Measurements from ENCODE around the gene LDLRAD3. TPM values are rescaled to one million over a fixed set of nuclear protein-coding genes. Genes with fewer than 3 reads are reported as not detected.

LDLRAD3 gene
- total RNA-seq, 1 donor from 2014 or later = 39.1 TPM

- H3K4me1 Mint-ChIP-seq = no peaks in the 10 kb centered on the region
- no peaks in the 10 kb centered on the region for H3K36me3 Mint-ChIP-seq
- peaks cover 9% of the 10 kb centered on the region for H3K9me3 Mint-ChIP-seq
- no peak for TF ChIP-seq CTCF (IDR thresholded peaks at IDR 0.05; ENCODE audit: unreplicated experiment)
- H3K4me3 Mint-ChIP-seq = no peak overlapping the region
- DNase-seq (ENCODE audit: low spot score in 2 of 2, unreplicated experiment in 2 of 2) = no peak
- H3K27me3 Mint-ChIP-seq (ENCODE audit: low read depth) = no peaks in the 10 kb centered on the region
- H3K27ac Mint-ChIP-seq = no peak overlapping the region
Measured at GRCh38 chr11:35934271-35934670, 9.6 kb upstream of the LDLRAD3 start.

- H3K36me3 Mint-ChIP-seq = no peaks in the 10 kb centered on the region
- no peak for TF ChIP-seq CTCF (IDR thresholded peaks at IDR 0.05; ENCODE audit: unreplicated experiment)
- H3K27me3 Mint-ChIP-seq (ENCODE audit: low read depth) = no peaks in the 10 kb centered on the region
- H3K4me1 Mint-ChIP-seq = no peaks in the 10 kb centered on the region
- H3K4me3 Mint-ChIP-seq = no peak overlapping the region
- H3K9me3 Mint-ChIP-seq = peaks cover 9% of the 10 kb centered on the region
- no peak overlapping the region for H3K27ac Mint-ChIP-seq
- DNase-seq (ENCODE audit: low spot score in 2 of 2, unreplicated experiment in 2 of 2) = no peak
Measured at GRCh38 chr11:35934981-35935380, 8.9 kb upstream of the LDLRAD3 start.

GRCh38 chr11:35935390-35935789, 8.5 kb upstream of the LDLRAD3 start:
- H3K9me3 Mint-ChIP-seq = peaks cover 9% of the 10 kb centered on the region
- no peak for TF ChIP-seq CTCF (IDR thresholded peaks at IDR 0.05; ENCODE audit: unreplicated experiment)
- H3K27ac Mint-ChIP-seq = no peak overlapping the region
- no peaks in the 10 kb centered on the region for H3K27me3 Mint-ChIP-seq (ENCODE audit: low read depth)
- no peaks in the 10 kb centered on the region for H3K4me1 Mint-ChIP-seq
- no peak for DNase-seq (ENCODE audit: low spot score in 2 of 2, unreplicated experiment in 2 of 2)
- H3K4me3 Mint-ChIP-seq = no peak overlapping the region
- no peaks in the 10 kb centered on the region for H3K36me3 Mint-ChIP-seq

- Mint-ChIP-seq H3K27me3 (ENCODE audit: low read depth) (peaks cover under 1% of the 10 kb centered on the region), H3K36me3 (no peaks in the 10 kb centered on the region), H3K9me3 (peaks cover 3% of the 10 kb centered on the region), H3K4me1 (peaks cover under 1% of the 10 kb centered on the region), H3K27ac (no peak overlapping the region), H3K4me3 (no peak overlapping the region)
- no peak for DNase-seq (ENCODE audit: low spot score in 2 of 2, unreplicated experiment in 2 of 2)
- TF ChIP-seq CTCF (IDR thresholded peaks at IDR 0.05; ENCODE audit: unreplicated experiment) = no peak
Measured at GRCh38 chr11:35937111-35937510, 6.8 kb upstream of the LDLRAD3 start.

- Mint-ChIP-seq H3K4me3 (no peak overlapping the region), H3K27me3 (ENCODE audit: low read depth) (peaks cover 2% of the 10 kb centered on the region), H3K4me1 (peaks cover 6% of the 10 kb centered on the region), H3K9me3 (no peaks in the 10 kb centered on the region), H3K27ac (no peak overlapping the region), H3K36me3 (no peaks in the 10 kb centered on the region)
- DNase-seq (ENCODE audit: low spot score in 2 of 2, unreplicated experiment in 2 of 2) = no peak
- no peak for TF ChIP-seq CTCF (IDR thresholded peaks at IDR 0.05; ENCODE audit: unreplicated experiment)
Measured at GRCh38 chr11:35937700-35938099, 6.2 kb upstream of the LDLRAD3 start.

- Mint-ChIP-seq H3K27me3 (ENCODE audit: low read depth) (peaks cover 2% of the 10 kb centered on the region), H3K9me3 (no peaks in the 10 kb centered on the region), H3K4me3 (no peak overlapping the region), H3K36me3 (no peaks in the 10 kb centered on the region), H3K27ac (no peak overlapping the region), H3K4me1 (peaks cover 8% of the 10 kb centered on the region)
- DNase-seq (ENCODE audit: low spot score in 2 of 2, unreplicated experiment in 2 of 2) = no peak
- TF ChIP-seq CTCF (IDR thresholded peaks at IDR 0.05; ENCODE audit: unreplicated experiment) = no peak
Measured at GRCh38 chr11:35938231-35938630, 5.6 kb upstream of the LDLRAD3 start.
